COLO668 (cell line): ENCODE data around the gene SCAPER.

Experiments
- DNase-seq: peaks from one replicate; lab custom pipeline; 2025; ENCODE audit not compliant: unreplicated experiment; lab: John Stamatoyannopoulos, UW

SCAPER gene

GRCh38 chr15:76905013-76905839 is at the start of gene SCAPER:
TSS of gene SCAPER (minus strand) at chr15:76905340. CDS start at chr15:76883817, 21,523 bp downstream.
- peak; percentile 92 for DNase-seq

GRCh38 chr15:76954744-76955143 is 49.6 kb upstream of the SCAPER start:
- DNase-seq: no peak

- no peak for DNase-seq
Measured at GRCh38 chr15:76953913-76954312, 48.8 kb upstream of the SCAPER start.

GRCh38 chr15:76951220-76951619 is 46.1 kb upstream of the SCAPER start:
- no peak for DNase-seq

GRCh38 chr15:76947454-76947853 is 42.3 kb upstream of the SCAPER start:
- no peak for DNase-seq

DNA sequence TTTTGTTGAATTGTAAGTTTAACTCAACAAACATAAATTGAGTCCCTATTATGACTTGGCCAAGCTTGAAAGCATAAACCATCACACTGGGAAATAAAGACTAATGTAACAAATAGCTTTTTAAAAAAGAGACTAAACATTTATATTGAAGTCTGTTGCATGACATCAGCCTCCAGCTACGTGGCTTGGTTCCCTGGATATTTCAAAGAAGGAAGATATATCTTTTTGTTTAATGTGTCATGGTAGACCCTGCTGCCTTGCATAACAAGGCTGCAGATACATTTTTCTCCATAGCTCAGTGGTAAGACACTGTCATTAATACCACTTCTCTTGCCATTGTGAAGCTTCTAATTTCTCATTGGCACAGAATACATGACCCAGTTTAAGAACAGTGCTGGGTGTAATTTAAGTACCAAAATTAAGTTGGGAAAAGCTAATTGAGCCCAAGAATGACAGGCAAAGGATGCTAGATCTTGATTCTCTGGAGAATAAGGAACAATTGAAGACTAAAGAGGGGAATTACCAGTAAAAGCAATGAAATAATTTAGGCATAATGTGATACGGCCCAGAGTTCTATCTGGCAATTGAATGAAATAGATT is 40.5 kb upstream of the SCAPER start:
- no peak for DNase-seq

GRCh38 chr15:76942331-76942730 is 37.2 kb upstream of the SCAPER start:
- no peak for DNase-seq

GRCh38 chr15:76941636-76942035 is 36.5 kb upstream of the SCAPER start:
- DNase-seq: no peak

DNA sequence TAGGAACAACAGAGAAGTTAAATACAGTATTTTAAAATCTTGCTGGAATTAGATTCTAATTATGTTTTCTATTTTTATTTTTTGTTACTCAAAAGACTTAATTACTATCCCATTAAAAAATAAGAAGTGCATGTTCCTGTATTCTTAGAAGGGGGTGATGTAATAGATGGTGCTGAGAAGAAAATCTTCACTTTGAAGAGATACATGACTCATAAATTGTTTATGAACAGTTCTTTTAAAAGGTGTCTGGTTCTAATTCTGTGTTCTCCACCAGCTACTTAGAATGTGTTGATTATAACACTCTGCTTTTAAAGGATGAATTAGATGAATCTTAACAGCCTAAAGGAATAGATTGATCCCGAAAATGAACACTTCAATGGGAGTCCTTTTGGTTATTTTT is 34.6 kb upstream of the SCAPER start:
- DNase-seq: no peak

DNA sequence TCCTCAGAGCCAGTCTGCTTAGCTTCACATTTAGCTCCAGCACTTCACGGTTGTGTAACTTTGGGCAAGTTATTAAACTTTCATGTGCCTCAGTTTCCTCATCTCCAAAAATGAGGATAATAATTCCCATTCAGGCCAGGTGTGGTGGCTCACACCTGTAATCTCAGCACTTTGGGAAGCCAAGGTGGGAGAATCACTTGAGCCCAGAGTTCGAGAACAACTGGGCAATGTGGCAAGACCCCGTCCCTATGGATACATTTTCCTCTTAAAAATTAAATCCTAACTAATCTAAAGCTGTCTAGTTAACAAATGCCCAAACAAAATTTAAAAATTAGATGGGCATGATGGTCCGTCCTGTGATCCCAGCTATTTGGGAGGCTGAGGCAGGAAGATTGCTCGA is 33.6 kb upstream of the SCAPER start:
- DNase-seq: no peak

GRCh38 chr15:76936671-76937070 is 31.5 kb upstream of the SCAPER start:
- no peak for DNase-seq

DNA sequence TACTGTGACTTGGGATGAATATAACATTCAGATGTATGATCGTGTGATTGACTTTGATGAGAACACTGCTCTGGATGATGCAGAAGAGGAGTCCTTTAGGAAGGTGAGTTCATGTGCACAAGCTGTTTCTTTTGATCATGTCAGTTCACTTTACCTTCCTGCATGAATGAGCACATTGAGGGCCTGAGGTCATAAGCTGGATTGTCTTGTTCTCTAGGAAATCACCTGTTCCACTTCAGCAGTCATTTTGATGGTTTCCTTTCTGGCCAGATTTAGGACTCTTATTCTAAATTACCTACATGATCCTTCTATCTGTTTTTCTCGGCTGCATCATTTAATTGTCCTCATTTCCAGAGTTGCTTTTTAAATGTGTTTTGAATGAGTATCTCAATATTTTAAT is 30.5 kb upstream of the SCAPER start:
- peak; percentile 20 for DNase-seq

GRCh38 chr15:76932135-76932966 is 27.2 kb upstream of the SCAPER start:
- no peak for DNase-seq

DNA sequence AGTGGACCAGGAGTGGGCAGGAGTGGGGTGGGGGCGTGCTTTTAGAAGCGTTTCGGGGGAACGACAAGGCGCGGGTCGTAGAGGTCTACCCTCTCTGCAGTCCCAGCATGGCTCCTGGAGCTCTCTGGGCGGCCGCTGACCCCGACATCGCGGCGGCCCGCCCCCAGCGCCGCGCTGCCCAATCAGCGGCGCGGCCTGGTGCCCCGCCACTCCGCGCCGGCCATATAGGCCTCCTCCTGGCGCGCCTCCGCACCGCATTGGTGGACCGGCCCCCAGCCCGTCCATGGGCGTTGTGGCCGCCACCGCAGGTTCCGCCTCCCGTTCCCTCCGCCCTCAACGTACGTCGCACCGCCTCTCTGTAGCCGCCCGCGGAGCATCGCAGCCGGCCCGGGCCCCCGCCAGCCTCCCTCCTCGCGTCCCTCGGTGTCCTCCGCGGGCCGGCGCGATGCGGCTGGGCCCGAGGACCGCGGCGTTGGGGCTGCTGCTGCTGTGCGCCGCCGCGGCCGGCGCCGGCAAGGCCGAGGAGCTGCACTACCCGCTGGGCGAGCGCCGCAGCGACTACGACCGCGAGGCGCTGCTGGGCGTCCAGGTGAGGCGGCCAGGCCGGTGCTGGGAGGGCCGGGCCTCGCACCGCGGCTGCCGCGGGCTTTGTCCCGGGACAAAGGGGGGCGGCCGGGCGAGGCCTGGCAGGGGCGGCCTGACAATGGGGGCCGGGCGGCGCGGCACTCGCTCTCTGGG is 26.4 kb upstream of the SCAPER start, which contains the start of gene RCN2:
Gene RCN2 (plus strand): TSS at position 353 of the 738 bp plus-strand sequence. CDS start 93 bp downstream, at position 446.
- DNase-seq: peak; percentile 97

GRCh38 chr15:76930831-76931396 is 25.8 kb upstream of the SCAPER start:
- DNase-seq: no peak

DNA sequence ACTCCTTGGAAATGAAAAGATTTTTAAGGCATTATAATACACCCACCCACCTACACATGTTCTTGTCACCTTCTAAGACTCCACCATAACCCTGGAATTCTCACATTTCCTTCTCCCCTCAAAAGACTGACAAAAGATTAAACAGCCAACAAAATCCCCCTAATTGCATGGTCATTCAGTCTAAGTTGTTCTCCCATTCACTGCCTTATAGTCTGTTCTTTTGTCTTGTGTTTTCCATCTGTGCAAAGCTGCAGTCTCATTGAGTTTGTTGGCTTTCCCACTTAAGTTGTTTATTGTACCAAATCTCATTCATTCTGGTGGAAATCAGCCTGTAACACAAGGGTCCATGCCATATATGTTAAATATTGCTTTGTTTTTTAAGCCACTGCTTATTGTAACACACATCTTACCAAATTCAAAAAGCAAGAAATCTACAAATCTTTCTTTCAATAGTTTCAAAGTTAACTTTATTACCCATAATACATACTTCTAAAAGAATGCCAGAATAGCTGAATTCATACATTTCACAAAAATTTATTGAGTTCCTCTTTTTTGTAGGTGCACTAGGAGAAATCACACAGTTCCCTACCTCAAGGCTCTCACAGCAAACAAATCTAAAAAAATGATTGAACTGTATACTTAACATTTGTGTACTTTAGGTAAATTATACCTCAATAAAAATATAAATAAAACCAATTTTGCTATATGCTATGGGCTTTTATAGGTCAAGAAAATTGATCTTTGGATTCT is 24.0 kb upstream of the SCAPER start:
- DNase-seq: no peak

- no peak for DNase-seq
Measured at GRCh38 chr15:76928201-76928600, 23.1 kb upstream of the SCAPER start.

- no peak for DNase-seq
Measured at GRCh38 chr15:76916369-76916768, 11.2 kb upstream of the SCAPER start.

GRCh38 chr15:76913737-76914136 is 8.6 kb upstream of the SCAPER start:
- DNase-seq: no peak

DNA sequence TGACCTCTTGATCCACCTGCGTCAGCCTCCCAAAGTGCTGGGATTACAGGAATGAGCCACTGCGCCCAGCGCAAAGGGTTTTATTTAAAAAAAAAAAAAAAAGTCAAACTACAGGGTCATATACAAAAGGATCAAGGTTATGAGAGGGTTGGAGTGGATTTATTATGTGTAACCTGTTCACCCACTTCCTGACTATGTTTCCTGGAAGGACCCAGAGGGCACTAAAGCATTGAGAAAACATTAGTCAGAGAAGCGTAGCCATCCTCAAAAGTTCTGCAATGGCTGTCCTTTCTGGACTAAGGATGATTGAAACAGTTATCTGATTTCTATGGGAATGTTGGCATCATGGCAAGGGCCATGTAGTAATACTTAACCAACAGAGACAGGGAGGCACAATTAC is 7.3 kb upstream of the SCAPER start:
- no peak for DNase-seq
